MCF 10A (cell line): Measurements from ENCODE around the gene GNG2. TPM values are rescaled to one million over a fixed set of nuclear protein-coding genes. Genes with fewer than 3 reads are reported as not detected.

Experiments used
- BruUV-seq: library from RNA; stranded (reverse); fragments of 400-500 nt; replicated peaks from 2 replicates; lab custom pipeline; 2021; lab: Mats Ljungman, UMichigan
- CTCF ChIA-PET: fragments of 300-600 bp; sonication (Branson Sonifier 250); formaldehyde crosslinking; extraction: SDS; loops from one replicate; lab custom pipeline; 2021; ENCODE audit warnings: antibody characterized with exemption, inconsistent platforms; lab: Yijun Ruan, JAX
- POLR2A ChIA-PET: fragments of 300-600, 350-650 bp; sonication (Branson Sonifier 250); formaldehyde crosslinking; extraction: SDS; loops from one replicate; lab custom pipeline; 2020; ENCODE audit warnings: antibody characterized with exemption, inconsistent platforms; lab: Yijun Ruan, JAX
- DNase-seq: peaks from one replicate; pipeline ENCODE4 v3.0.0-alpha.2; 2018; ENCODE audit not compliant: unreplicated experiment
- H3K27ac Mint-ChIP-seq: one replicate; pipeline ENCODE4 v1.8.0; 2022; ENCODE audit warnings: mild to moderate bottlenecking, low read depth, mixed read lengths; ENCODE audit not compliant: unreplicated experiment
- H3K27me3 Mint-ChIP-seq: one replicate; pipeline ENCODE4 v1.8.0; 2022; ENCODE audit warnings: mixed read lengths; ENCODE audit not compliant: insufficient read depth, unreplicated experiment
- H3K36me3 Mint-ChIP-seq: one replicate; pipeline ENCODE4 v1.8.0; 2022; ENCODE audit warnings: mild to moderate bottlenecking, moderate library complexity, mixed read lengths; ENCODE audit not compliant: insufficient read depth, unreplicated experiment
- H3K4me1 Mint-ChIP-seq: one replicate; pipeline ENCODE4 v1.8.0; 2022; ENCODE audit warnings: mixed read lengths; ENCODE audit not compliant: insufficient read depth, unreplicated experiment
- H3K4me3 Mint-ChIP-seq: one replicate; pipeline ENCODE4 v1.8.0; 2022; ENCODE audit warnings: mild to moderate bottlenecking, moderate library complexity, mixed read lengths; ENCODE audit not compliant: unreplicated experiment
- H3K9me3 Mint-ChIP-seq: one replicate; pipeline ENCODE4 v1.8.0; 2022; ENCODE audit warnings: mixed read lengths; ENCODE audit not compliant: unreplicated experiment
- intact Hi-C: fragments of 100-400 bp; cut with micrococcal nuclease; formaldehyde crosslinking; loops from 2 replicates; pipeline ENCODE4 v1.14.1; 2022
- total RNA-seq: library from RNA; stranded (reverse); gene quantifications from 2 replicates; pipeline ENCODE4 v1.2.3, GENCODE V29; 2022
- TF ChIP-seq, protein P1 (sequence below): fragments of 200-600 bp; IDR thresholded peaks from one replicate; pipeline ENCODE4 v1.8.0; 2022; ENCODE audit warnings: antibody characterized with exemption, mild to moderate bottlenecking; ENCODE audit not compliant: unreplicated experiment

GNG2 gene
- total RNA-seq, 1 experiment from 2014 or later: 0.28 TPM

DNA sequence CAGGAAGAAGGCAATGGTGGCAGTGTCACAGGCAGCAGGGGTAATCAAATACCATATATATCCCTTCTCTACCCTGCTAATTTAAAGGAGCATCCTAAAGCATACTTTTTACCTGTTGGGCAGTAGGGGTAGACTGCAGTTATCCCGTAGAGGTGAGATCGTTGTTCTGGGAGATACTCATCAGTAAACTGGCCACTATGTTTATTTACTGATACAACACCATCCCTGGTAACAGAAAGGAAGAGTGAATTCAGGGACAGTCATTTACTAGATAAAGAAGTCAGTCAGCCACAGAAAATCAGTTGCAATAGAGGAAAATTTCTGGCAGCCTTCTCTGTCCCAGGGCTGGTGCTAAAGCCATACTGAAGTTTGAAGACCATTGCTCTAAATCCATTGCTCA lies 145.2 kb downstream of the GNG2 start:
- no TSS peak for BruUV-seq
- ChIA-PET CTCF (interaction anchor here (0.6 to 1.2 kb wide), 3 partner anchors 9 to 56 kb away, joined by 3 to 4 read pairs (median 3); no protein-coding TSS in a partner anchor), POLR2A (no interaction called here)
- intact Hi-C loops: no loop called here
- peaks cover 88% of the 10 kb centered on the region for H3K36me3 Mint-ChIP-seq
- DNase-seq: no peak
- H3K4me1 Mint-ChIP-seq: peaks cover 4% of the 10 kb centered on the region
- H3K9me3 Mint-ChIP-seq: no peaks in the 10 kb centered on the region
- TF ChIP-seq, protein P1, sequence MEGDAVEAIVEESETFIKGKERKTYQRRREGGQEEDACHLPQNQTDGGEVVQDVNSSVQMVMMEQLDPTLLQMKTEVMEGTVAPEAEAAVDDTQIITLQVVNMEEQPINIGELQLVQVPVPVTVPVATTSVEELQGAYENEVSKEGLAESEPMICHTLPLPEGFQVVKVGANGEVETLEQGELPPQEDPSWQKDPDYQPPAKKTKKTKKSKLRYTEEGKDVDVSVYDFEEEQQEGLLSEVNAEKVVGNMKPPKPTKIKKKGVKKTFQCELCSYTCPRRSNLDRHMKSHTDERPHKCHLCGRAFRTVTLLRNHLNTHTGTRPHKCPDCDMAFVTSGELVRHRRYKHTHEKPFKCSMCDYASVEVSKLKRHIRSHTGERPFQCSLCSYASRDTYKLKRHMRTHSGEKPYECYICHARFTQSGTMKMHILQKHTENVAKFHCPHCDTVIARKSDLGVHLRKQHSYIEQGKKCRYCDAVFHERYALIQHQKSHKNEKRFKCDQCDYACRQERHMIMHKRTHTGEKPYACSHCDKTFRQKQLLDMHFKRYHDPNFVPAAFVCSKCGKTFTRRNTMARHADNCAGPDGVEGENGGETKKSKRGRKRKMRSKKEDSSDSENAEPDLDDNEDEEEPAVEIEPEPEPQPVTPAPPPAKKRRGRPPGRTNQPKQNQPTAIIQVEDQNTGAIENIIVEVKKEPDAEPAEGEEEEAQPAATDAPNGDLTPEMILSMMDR: no peak
- no peaks in the 10 kb centered on the region for H3K27me3 Mint-ChIP-seq
- H3K4me3 Mint-ChIP-seq: no peak overlapping the region
- no peak overlapping the region for H3K27ac Mint-ChIP-seq

DNA sequence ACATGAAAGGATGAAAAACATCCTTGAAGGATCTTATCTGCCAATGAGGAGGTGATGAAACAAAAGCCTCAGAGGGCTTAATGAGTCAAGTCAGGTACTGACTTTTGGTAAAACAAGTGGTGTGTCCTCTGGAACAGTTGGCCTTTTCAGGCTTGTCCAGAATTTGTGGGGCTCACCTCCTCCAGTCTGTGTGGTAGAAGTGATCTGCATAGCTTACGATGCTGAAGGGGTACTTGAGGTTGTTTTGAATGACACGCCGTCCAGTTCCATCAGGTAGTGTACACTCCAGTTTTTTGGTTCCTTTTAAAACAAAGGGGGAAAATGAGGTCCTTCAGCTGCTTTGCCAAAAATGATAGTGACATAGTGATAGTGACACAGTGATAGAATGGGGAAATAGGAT lies 145.9 kb downstream of the GNG2 start:
- Mint-ChIP-seq H3K4me3 (no peak overlapping the region), H3K4me1 (peaks cover 4% of the 10 kb centered on the region), H3K27ac (no peak overlapping the region), H3K9me3 (no peaks in the 10 kb centered on the region), H3K27me3 (no peaks in the 10 kb centered on the region), H3K36me3 (peaks cover 88% of the 10 kb centered on the region)
- ChIA-PET POLR2A (interaction anchor here (0.8 to 1.2 kb wide), 3 partner anchors 11 to 17 kb away, joined by 3 to 4 read pairs (median 3); partner anchors contain the start of gene RTRAF), CTCF (interaction anchor here (0.7 to 1.2 kb wide), 2 partner anchors 10 to 56 kb away, joined by 3 to 4 read pairs; no protein-coding TSS in a partner anchor)
- BruUV-seq: no TSS peak
- no peak for DNase-seq
- intact Hi-C loops: no loop called here
- TF ChIP-seq, protein P1: no peak

DNA sequence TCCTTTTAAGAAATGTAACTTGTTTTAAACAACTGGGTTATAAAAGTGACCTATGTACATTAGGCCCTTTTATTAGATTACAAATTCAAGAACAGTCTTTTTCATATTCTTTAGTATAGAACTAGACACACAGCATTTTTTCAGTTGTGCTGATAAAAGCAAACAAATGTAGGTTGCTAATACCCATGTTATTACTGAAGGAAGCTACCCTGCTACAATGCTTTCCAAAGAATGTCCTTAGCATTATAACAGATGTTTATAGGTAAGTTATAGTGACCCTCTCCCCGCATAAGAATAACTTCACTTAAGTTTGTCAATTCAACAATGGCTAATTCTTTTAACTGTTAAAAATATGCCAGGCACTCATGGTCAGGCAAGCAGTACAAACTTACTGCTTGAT lies 146.8 kb downstream of the GNG2 start:
- Mint-ChIP-seq H3K36me3 (peaks cover 84% of the 10 kb centered on the region), H3K27ac (no peak overlapping the region)
- CTCF ChIA-PET: interaction anchor here (0.7 kb wide), 1 partner anchor 73 kb away, joined by 4 read pairs; no protein-coding TSS in a partner anchor

DNA sequence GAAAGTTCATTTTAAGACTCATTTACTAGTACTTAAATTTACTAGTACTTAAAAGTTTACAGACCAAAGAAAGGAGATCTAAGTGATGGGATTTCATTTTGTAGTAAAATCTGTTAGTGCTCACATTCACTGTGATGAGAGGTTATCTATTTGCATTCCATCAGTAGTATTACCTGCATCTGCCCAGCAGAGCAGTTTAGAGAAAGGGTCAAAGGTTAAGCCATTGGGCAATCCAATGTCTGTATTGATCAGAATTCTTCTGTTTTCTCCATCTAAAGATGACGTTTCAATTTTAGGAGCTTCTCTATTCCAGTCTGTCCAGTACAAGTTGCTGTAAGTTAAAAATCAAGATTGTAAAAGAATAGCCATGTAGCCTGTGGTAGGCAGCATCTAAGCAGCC lies 147.2 kb downstream of the GNG2 start:
- TF ChIP-seq, protein P1: no peak
- Mint-ChIP-seq H3K4me1 (peaks cover 4% of the 10 kb centered on the region), H3K9me3 (no peaks in the 10 kb centered on the region), H3K27ac (no peak overlapping the region), H3K36me3 (peaks cover 80% of the 10 kb centered on the region), H3K4me3 (no peak overlapping the region), H3K27me3 (no peaks in the 10 kb centered on the region)
- intact Hi-C loops: no loop called here
- POLR2A ChIA-PET: no interaction called here
- no peak for DNase-seq
- CTCF ChIA-PET: no interaction called here
- BruUV-seq: no TSS peak

More for the DNA sequence above, 146.8 kb downstream of the GNG2 start:
- Mint-ChIP-seq H3K27me3 (no peaks in the 10 kb centered on the region), H3K4me1 (peaks cover 4% of the 10 kb centered on the region), H3K9me3 (no peaks in the 10 kb centered on the region), H3K4me3 (no peak overlapping the region)
- POLR2A ChIA-PET: interaction anchor here (0.7 to 1.2 kb wide), 3 partner anchors 12 to 463 kb away, joined by 3 to 4 read pairs (median 3); partner anchors contain the start of gene RTRAF
- TF ChIP-seq, protein P1: no peak
- intact Hi-C loops: no loop called here
- BruUV-seq: no TSS peak
- no peak for DNase-seq
